WTC11 (cell line): ENCODE measurements around the gene PSMD11. TPM values are rescaled to one million over a fixed set of nuclear protein-coding genes. Genes with fewer than 3 reads are reported as not detected.

Experiments used
- ATAC-seq: fragments of 200-7000 bp; cut with Tn5 transposase; 2 replicates; pipeline ENCODE4 v1.10.0; 2021; ENCODE audit warnings: mild to moderate bottlenecking, moderate library complexity
- CTCF ChIA-PET: fragments of 300-600 bp; sonication (Branson Sonifier 250); formaldehyde crosslinking; loops from one replicate; lab custom pipeline; 2021; ENCODE audit warnings: antibody characterized with exemption; lab: Charles Lee
- POLR2A ChIA-PET: fragments of 350-600 bp; sonication (Branson Sonifier 250); formaldehyde crosslinking; loops from one replicate; lab custom pipeline; 2021; ENCODE audit warnings: antibody characterized with exemption; lab: Charles Lee
- DNase-seq: peaks from one replicate; pipeline ENCODE4 v3.0.0; 2021; ENCODE audit warnings: low spot score
- H3K27ac Mint-ChIP-seq: 2 replicates; pipeline ENCODE4 v1.8.0; 2021; ENCODE audit warnings: mixed read lengths
- H3K27me3 Mint-ChIP-seq: 2 replicates; pipeline ENCODE4 v1.8.0; 2021; ENCODE audit warnings: low read depth, mild to moderate bottlenecking, moderate library complexity, mixed read lengths
- H3K36me3 Mint-ChIP-seq: 2 replicates; pipeline ENCODE4 v1.8.0; 2021; ENCODE audit warnings: mixed read lengths
- H3K4me1 Mint-ChIP-seq: 2 replicates; pipeline ENCODE4 v1.8.0; 2022; ENCODE audit warnings: mixed read lengths
- H3K4me3 Mint-ChIP-seq: 2 replicates; pipeline ENCODE4 v1.8.0; 2021; ENCODE audit warnings: mild to moderate bottlenecking, moderate library complexity, mixed read lengths
- H3K9me3 Mint-ChIP-seq: 2 replicates; pipeline ENCODE4 v1.8.0; 2021; ENCODE audit warnings: mixed read lengths
- ATF6 ChIP-seq: sonication (generic); formaldehyde crosslinking; IDR thresholded peaks from 2 replicates; pipeline ENCODE4 v1.8.1; 2023; ENCODE audit warnings: mild to moderate bottlenecking, missing genetic modification reagents
- CREB1 ChIP-seq: sonication (generic); formaldehyde crosslinking; IDR thresholded peaks from 2 replicates; pipeline ENCODE4 v1.8.0; 2023; ENCODE audit warnings: mild to moderate bottlenecking, missing genetic modification reagents
- CREM ChIP-seq: sonication (generic); formaldehyde crosslinking; IDR thresholded peaks from 2 replicates; pipeline ENCODE4 v1.8.1; 2022; ENCODE audit warnings: mild to moderate bottlenecking, missing genetic modification reagents, moderate library complexity
- ERG ChIP-seq: fragments of 250-450 bp; sonication (Bioruptor Pico); IDR thresholded peaks from 2 replicates; pipeline ENCODE4 v1.8.0; 2021; ENCODE audit warnings: mild to moderate bottlenecking
- GABPB1 ChIP-seq: sonication (generic); formaldehyde crosslinking; IDR thresholded peaks from 2 replicates; pipeline ENCODE4 v1.8.1; 2023; ENCODE audit warnings: mild to moderate bottlenecking, missing genetic modification reagents
- GTF2I ChIP-seq: fragments of 250-450 bp; sonication (Bioruptor Pico); conservative IDR thresholded peaks from 2 replicates; pipeline ENCODE4 v1.4.0; 2021; ENCODE audit warnings: mild to moderate bottlenecking
- IRF1 ChIP-seq: sonication (generic); formaldehyde crosslinking; IDR thresholded peaks from 2 replicates; pipeline ENCODE4 v1.8.0; 2023; ENCODE audit warnings: missing genetic modification reagents
- IRF2 ChIP-seq: sonication (generic); formaldehyde crosslinking; IDR thresholded peaks from 2 replicates; pipeline ENCODE4 v1.8.0; 2022; ENCODE audit warnings: low read depth, missing genetic modification reagents, borderline replicate concordance
- JAZF1 ChIP-seq: fragments of 250-450 bp; sonication (Bioruptor Pico); IDR thresholded peaks from 2 replicates; pipeline ENCODE4 v1.9.0; 2021; ENCODE audit warnings: moderate library complexity, mild to moderate bottlenecking, inconsistent platforms
- MAX ChIP-seq: sonication (generic); formaldehyde crosslinking; IDR thresholded peaks from 2 replicates; pipeline ENCODE4 v1.8.0; 2022; ENCODE audit warnings: mild to moderate bottlenecking, missing genetic modification reagents
- MYBL2 ChIP-seq: sonication (generic); formaldehyde crosslinking; IDR thresholded peaks from 2 replicates; pipeline ENCODE4 v1.8.1; 2023; ENCODE audit warnings: mild to moderate bottlenecking, moderate library complexity, missing genetic modification reagents
- NFE2L1 ChIP-seq: sonication (generic); formaldehyde crosslinking; IDR thresholded peaks from 2 replicates; pipeline ENCODE4 v1.8.1; 2023; ENCODE audit warnings: missing genetic modification reagents
- NFYB ChIP-seq: sonication (generic); formaldehyde crosslinking; conservative IDR thresholded peaks from 2 replicates; pipeline ENCODE4 v1.8.0; 2022; ENCODE audit warnings: low read depth, missing genetic modification reagents
- OVOL2 ChIP-seq: fragments of 250-450 bp; sonication (Bioruptor Pico); IDR thresholded peaks from 2 replicates; pipeline ENCODE4 v1.9.0; 2021; ENCODE audit warnings: mild to moderate bottlenecking, borderline replicate concordance
- PRRX2 ChIP-seq: fragments of 250-450 bp; sonication (Bioruptor Pico); IDR thresholded peaks from 2 replicates; pipeline ENCODE4 v1.8.0; 2021; ENCODE audit warnings: mild to moderate bottlenecking
- RORB ChIP-seq: fragments of 250-450 bp; sonication (Bioruptor Pico); IDR thresholded peaks from 2 replicates; pipeline ENCODE4 v1.9.0; 2021; ENCODE audit warnings: mild to moderate bottlenecking
- SMAD4 ChIP-seq: sonication (generic); formaldehyde crosslinking; IDR thresholded peaks from 2 replicates; pipeline ENCODE4 v1.8.0; 2022; ENCODE audit warnings: mild to moderate bottlenecking, missing genetic modification reagents
- SOX15 ChIP-seq: fragments of 250-450 bp; sonication (Bioruptor Pico); IDR thresholded peaks from 2 replicates; pipeline ENCODE4 v1.9.0; 2021; ENCODE audit warnings: mild to moderate bottlenecking
- SP1 ChIP-seq: sonication (generic); formaldehyde crosslinking; conservative IDR thresholded peaks from 2 replicates; pipeline ENCODE4 v1.8.1; 2022; ENCODE audit warnings: missing genetic modification reagents
- STAT6 ChIP-seq: sonication (generic); formaldehyde crosslinking; conservative IDR thresholded peaks from 2 replicates; pipeline ENCODE4 v1.8.1; 2023; ENCODE audit warnings: mild to moderate bottlenecking, low read depth, missing genetic modification reagents, moderate library complexity
- USF1 ChIP-seq: sonication (generic); formaldehyde crosslinking; IDR thresholded peaks from 2 replicates; pipeline ENCODE4 v1.8.0; 2022; ENCODE audit warnings: mild to moderate bottlenecking, missing genetic modification reagents
- ZBTB43 ChIP-seq: sonication (generic); formaldehyde crosslinking; IDR thresholded peaks from 2 replicates; pipeline ENCODE4 v1.8.1; 2023; ENCODE audit warnings: mild to moderate bottlenecking, missing genetic modification reagents
- ZNF121 ChIP-seq: sonication (generic); formaldehyde crosslinking; IDR thresholded peaks from 2 replicates; pipeline ENCODE4 v1.8.0; 2023; ENCODE audit warnings: missing genetic modification reagents
- ZNF317 ChIP-seq: sonication (generic); formaldehyde crosslinking; IDR thresholded peaks from 2 replicates; pipeline ENCODE4 v1.8.1; 2023; ENCODE audit warnings: low read depth, mild to moderate bottlenecking, moderate library complexity, missing genetic modification reagents, borderline replicate concordance
- ZNF425 ChIP-seq: fragments of 250-450 bp; sonication (Bioruptor Pico); conservative IDR thresholded peaks from 2 replicates; pipeline ENCODE4 v1.9.0; 2021; ENCODE audit warnings: mild to moderate bottlenecking
- total RNA-seq: library from RNA; stranded (reverse); gene quantifications from 3 replicates; pipeline ENCODE4 v1.2.3, GENCODE V29; 2021

The PSMD11 gene
- total RNA-seq, 1 experiment from 2014 or later, result 155 TPM

- CTCF ChIA-PET, result no interaction called here
- Mint-ChIP-seq H3K9me3 (no peaks in the 10 kb centered on the region), H3K27me3 (no peaks in the 10 kb centered on the region), H3K4me3 (no peak overlapping the region), H3K27ac (no peak overlapping the region), H3K36me3 (no peaks in the 10 kb centered on the region), H3K4me1 (peaks cover 20% of the 10 kb centered on the region)
- TF ChIP-seq MAX (CRISPR knock-in tag), result no peak
- no peak for TF ChIP-seq NFYB (CRISPR knock-in tag)
- TF ChIP-seq NFE2L1 (CRISPR knock-in tag), result no peak
- TF ChIP-seq SMAD4, result no peak
- no peak for TF ChIP-seq USF1 (CRISPR knock-in tag)
- TF ChIP-seq ZBTB43, result no peak
- TF ChIP-seq JAZF1 (CRISPR knock-in tag), result no peak
- no peak for TF ChIP-seq ZNF317 (CRISPR knock-in tag)
- no peak for TF ChIP-seq IRF2 (CRISPR knock-in tag)
- no peak for TF ChIP-seq ZNF121 (CRISPR knock-in tag)
- TF ChIP-seq MYBL2 (CRISPR knock-in tag), result no peak
- TF ChIP-seq SOX15, result no peak
- no peak for TF ChIP-seq IRF1 (CRISPR knock-in tag)
- ATAC-seq (no peak), DNase-seq (no peak)
- POLR2A ChIA-PET, result interaction anchor here (0.6 kb wide), 1 partner anchor 101 kb away, joined by 4 read pairs; no protein-coding TSS in a partner anchor
Measured at GRCh38 chr17:32502013-32502412, 57.7 kb downstream of the PSMD11 start.

GRCh38 chr17:32502710-32503109 lies 58.4 kb downstream of the PSMD11 start:
- Mint-ChIP-seq H3K4me3 (no peak overlapping the region), H3K36me3 (no peaks in the 10 kb centered on the region), H3K4me1 (peaks cover 17% of the 10 kb centered on the region), H3K27ac (no peak overlapping the region; the same call in 1 of the 2 replicates), H3K9me3 (no peaks in the 10 kb centered on the region), H3K27me3 (no peaks in the 10 kb centered on the region)
- ChIA-PET CTCF (no interaction called here), POLR2A (interaction anchor here (0.6 kb wide), 1 partner anchor 100 kb away, joined by 4 read pairs; no protein-coding TSS in a partner anchor)
- ATAC-seq (no peak), DNase-seq (no peak)
- no peak for TF ChIP-seq SP1 (CRISPR knock-in tag)
- TF ChIP-seq CREB1 (CRISPR knock-in tag), result no peak
- TF ChIP-seq STAT6, result no peak
- no peak for TF ChIP-seq ATF6 (CRISPR knock-in tag)
- TF ChIP-seq PRRX2, result no peak
- no peak for TF ChIP-seq MYBL2 (CRISPR knock-in tag)
- TF ChIP-seq ZBTB43, result no peak
- TF ChIP-seq RORB (CRISPR knock-in tag), result no peak
- no peak for TF ChIP-seq GABPB1 (CRISPR knock-in tag)
- TF ChIP-seq OVOL2 (CRISPR knock-in tag), result no peak
- no peak for TF ChIP-seq GTF2I
- no peak for TF ChIP-seq ERG
- TF ChIP-seq CREM, result no peak
- no peak for TF ChIP-seq ZNF425 (CRISPR knock-in tag)
